Measurements from ENCODE around the gene KDM8. TPM values are rescaled to one million over a fixed set of nuclear protein-coding genes. Genes with fewer than 3 reads are reported as not detected.

KDM8 gene
- total and polyA plus RNA-seq, 9 of the 15 experiments (the other 6 are each of a cell fraction or from before 2014, with no cell fraction given) = 0.61 to 9.1 (median 5.4) TPM

DNA sequence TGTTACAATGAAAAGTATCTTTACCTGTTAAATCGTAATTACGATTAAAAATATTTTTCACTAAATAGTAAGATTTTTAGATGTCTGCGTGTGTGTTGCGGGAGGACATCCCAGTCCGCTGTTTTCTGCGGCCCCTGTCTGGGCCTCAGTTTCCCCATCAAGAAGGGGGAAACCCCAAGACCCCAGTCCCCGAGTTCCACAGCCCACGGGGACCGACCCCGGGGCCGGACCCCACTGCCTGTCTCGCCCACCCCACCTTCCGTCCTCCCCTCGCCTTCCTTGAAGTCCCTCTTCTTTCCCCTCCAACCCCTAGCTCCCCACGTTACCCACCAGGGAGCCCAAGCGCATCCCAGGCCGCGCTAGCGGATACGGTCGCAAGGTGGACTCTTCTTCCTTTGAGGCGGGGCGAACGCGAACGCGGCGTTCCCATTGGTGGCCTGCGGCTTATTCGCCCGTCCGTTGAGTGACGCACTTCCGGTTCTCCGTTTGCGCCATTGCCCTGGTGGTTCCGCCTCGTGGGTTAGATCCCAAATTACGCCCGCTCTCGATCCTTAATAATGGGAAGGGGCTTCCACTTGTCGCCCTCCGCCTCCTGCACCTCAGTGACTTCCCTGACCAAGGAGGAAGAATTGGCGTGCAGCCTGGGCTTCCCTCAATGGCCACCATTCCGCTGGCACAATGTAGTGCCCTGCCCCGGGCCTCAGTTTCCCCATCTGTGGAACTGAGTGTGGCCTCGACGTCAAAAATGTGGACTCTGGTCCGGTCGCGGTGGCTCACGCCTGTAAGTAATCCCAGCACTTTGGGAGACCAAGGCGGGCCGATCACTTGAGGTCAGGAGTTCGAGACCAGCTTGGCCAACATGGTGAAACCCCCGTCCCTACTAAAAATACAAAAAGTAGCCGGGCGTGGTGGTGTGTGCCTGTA is 65.3 kb downstream of the KDM8 start, which contains the start of gene NSMCE1 (continued):
- TF ChIP-seq, protein P1, sequence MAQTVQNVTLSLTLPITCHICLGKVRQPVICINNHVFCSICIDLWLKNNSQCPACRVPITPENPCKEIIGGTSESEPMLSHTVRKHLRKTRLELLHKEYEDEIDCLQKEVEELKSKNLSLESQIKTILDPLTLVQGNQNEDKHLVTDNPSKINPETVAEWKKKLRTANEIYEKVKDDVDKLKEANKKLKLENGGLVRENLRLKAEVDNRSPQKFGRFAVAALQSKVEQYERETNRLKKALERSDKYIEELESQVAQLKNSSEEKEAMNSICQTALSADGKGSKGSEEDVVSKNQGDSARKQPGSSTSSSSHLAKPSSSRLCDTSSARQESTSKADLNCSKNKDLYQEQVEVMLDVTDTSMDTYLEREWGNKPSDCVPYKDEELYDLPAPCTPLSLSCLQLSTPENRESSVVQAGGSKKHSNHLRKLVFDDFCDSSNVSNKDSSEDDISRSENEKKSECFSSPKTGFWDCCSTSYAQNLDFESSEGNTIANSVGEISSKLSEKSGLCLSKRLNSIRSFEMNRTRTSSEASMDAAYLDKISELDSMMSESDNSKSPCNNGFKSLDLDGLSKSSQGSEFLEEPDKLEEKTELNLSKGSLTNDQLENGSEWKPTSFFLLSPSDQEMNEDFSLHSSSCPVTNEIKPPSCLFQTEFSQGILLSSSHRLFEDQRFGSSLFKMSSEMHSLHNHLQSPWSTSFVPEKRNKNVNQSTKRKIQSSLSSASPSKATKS (CRISPR knock-in tag; IDR thresholded peaks at IDR 0.05) = no peak
- TF ChIP-seq CBX8 (IDR thresholded peaks at IDR 0.05; ENCODE audit: borderline replicate concordance, extremely low read depth, low read depth, low read length, poor library complexity, severe bottlenecking) (no peak), MAZ (CRISPR knock-in tag; conservative IDR thresholded peaks at IDR 0.05 in 1 of 2, IDR thresholded peaks at IDR 0.05 in 1 of 2) (peak; percentile 43 to 45; a peak in 1 of 4 replicates), PHF8 (IDR thresholded peaks at IDR 0.05; ENCODE audit: borderline replicate concordance, low read length) (peak; percentile 88; the same call in 1 of the 2 replicates), HCFC1 (IDR thresholded peaks at IDR 0.05; ENCODE audit: low read depth, low read length) (peak; percentile 27), FOS (IDR thresholded peaks at IDR 0.05; ENCODE audit: extremely low read depth, insufficient read length) (peak; percentile 81), MECOM (CRISPR knock-in tag; IDR thresholded peaks at IDR 0.05) (peak; percentile 77; the same call in 1 of the 2 replicates), ZNF764 (CRISPR knock-in tag; IDR thresholded peaks at IDR 0.05; ENCODE audit: low read depth) (no peak), ZNF384 (IDR thresholded peaks at IDR 0.05; ENCODE audit: low read depth, low read length) (no peak), SMC3 (conservative IDR thresholded peaks at IDR 0.05; ENCODE audit: insufficient read depth, low read depth, low read length) (no peak), ZFX (CRISPR knock-in tag; IDR thresholded peaks at IDR 0.05) (peak; percentile 82), TSC22D4 (tag; IDR thresholded peaks at IDR 0.05) (no peak), KDM5B (IDR thresholded peaks at IDR 0.05; ENCODE audit: insufficient replicate concordance, low read depth, low read length) (peak; percentile 92), SUPT5H (IDR thresholded peaks at IDR 0.05) (peak; percentile 95), SAP30 (IDR thresholded peaks at IDR 0.05; ENCODE audit: borderline replicate concordance, insufficient read depth, low read depth, low read length, poor library complexity, severe bottlenecking) (no peak), ZC3H4 (CRISPR knock-in tag; IDR thresholded peaks at IDR 0.05; ENCODE audit: borderline replicate concordance) (no peak), SMARCB1 (IDR thresholded peaks at IDR 0.05; ENCODE audit: insufficient read length, low read depth) (no peak), HLTF (IDR thresholded peaks at IDR 0.05) (0 out of 2 replicates have a peak, but pooled peaks have one; percentile 30)
- TF ChIP-seq, protein P2, sequence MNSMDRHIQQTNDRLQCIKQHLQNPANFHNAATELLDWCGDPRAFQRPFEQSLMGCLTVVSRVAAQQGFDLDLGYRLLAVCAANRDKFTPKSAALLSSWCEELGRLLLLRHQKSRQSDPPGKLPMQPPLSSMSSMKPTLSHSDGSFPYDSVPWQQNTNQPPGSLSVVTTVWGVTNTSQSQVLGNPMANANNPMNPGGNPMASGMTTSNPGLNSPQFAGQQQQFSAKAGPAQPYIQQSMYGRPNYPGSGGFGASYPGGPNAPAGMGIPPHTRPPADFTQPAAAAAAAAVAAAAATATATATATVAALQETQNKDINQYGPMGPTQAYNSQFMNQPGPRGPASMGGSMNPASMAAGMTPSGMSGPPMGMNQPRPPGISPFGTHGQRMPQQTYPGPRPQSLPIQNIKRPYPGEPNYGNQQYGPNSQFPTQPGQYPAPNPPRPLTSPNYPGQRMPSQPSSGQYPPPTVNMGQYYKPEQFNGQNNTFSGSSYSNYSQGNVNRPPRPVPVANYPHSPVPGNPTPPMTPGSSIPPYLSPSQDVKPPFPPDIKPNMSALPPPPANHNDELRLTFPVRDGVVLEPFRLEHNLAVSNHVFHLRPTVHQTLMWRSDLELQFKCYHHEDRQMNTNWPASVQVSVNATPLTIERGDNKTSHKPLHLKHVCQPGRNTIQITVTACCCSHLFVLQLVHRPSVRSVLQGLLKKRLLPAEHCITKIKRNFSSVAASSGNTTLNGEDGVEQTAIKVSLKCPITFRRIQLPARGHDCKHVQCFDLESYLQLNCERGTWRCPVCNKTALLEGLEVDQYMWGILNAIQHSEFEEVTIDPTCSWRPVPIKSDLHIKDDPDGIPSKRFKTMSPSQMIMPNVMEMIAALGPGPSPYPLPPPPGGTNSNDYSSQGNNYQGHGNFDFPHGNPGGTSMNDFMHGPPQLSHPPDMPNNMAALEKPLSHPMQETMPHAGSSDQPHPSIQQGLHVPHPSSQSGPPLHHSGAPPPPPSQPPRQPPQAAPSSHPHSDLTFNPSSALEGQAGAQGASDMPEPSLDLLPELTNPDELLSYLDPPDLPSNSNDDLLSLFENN (IDR thresholded peaks at IDR 0.05; ENCODE audit: low read depth in 2 of 2, low read length in 2 of 2) = no peak
- TF ChIP-seq, protein P3, sequence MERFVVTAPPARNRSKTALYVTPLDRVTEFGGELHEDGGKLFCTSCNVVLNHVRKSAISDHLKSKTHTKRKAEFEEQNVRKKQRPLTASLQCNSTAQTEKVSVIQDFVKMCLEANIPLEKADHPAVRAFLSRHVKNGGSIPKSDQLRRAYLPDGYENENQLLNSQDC (CRISPR knock-in tag; IDR thresholded peaks at IDR 0.05) = no peak

All from K562 (cell line).